Mesenchymal stem cell (in vitro differentiated cells and primary cell): ENCODE results near the gene ATOSB.

Source experiments
- DNase-seq: peaks from one replicate; pipeline ENCODE4 v3.0.0-alpha.2; 2013
- H2AFZ ChIP-seq: one replicate; pipeline ENCODE4 v1.6.1; 2013; ENCODE audit warnings: low read depth, mild to moderate bottlenecking, control low read depth, inconsistent platforms, low read length, moderate library complexity
- H2AK5ac ChIP-seq: 2 replicates; pipeline ENCODE4 v1.6.1; 2013; ENCODE audit warnings: low read length, moderate library complexity, mild to moderate bottlenecking, inconsistent platforms; ENCODE audit not compliant: severe bottlenecking
- H2BK120ac ChIP-seq: one replicate; pipeline ENCODE4 v1.6.1; 2013; ENCODE audit warnings: low read depth, mild to moderate bottlenecking, inconsistent platforms, low read length, moderate library complexity
- H2BK12ac ChIP-seq, 2 experiments: one replicate each; pipeline ENCODE4 v1.6.1; 2013; ENCODE audit warnings: inconsistent platforms in 2 of 2, low read length in 2 of 2, mild to moderate bottlenecking in 2 of 2, moderate library complexity in 2 of 2, control low read depth in 1 of 2
- H2BK15ac ChIP-seq: one replicate; pipeline ENCODE4 v1.6.1; 2013; ENCODE audit warnings: mild to moderate bottlenecking, low read depth, inconsistent platforms; ENCODE audit not compliant: poor library complexity, severe bottlenecking
- H2BK5ac ChIP-seq: 2 replicates; pipeline ENCODE4 v1.6.1; 2013; ENCODE audit warnings: low read depth, mild to moderate bottlenecking, low read length, control low read depth, inconsistent platforms; ENCODE audit not compliant: poor library complexity, severe bottlenecking
- H3K14ac ChIP-seq, 2 experiments: one replicate each; pipeline ENCODE4 v1.6.1; 2013; ENCODE audit warnings: inconsistent platforms in 2 of 2, low read length in 2 of 2, control low read depth in 1 of 2, mild to moderate bottlenecking in 1 of 2, moderate library complexity in 1 of 2
- H3K18ac ChIP-seq, 2 experiments: one replicate each; pipeline ENCODE4 v1.6.1; 2013; ENCODE audit warnings: inconsistent platforms in 2 of 2, low read length in 2 of 2, control low read depth in 1 of 2, low read depth in 1 of 2, mild to moderate bottlenecking in 1 of 2
- H3K23ac ChIP-seq, 2 experiments: one replicate each; pipeline ENCODE4 v1.6.1; 2013; ENCODE audit warnings: inconsistent platforms in 2 of 2, low read length in 2 of 2, mild to moderate bottlenecking in 2 of 2, moderate library complexity in 2 of 2, control low read depth in 1 of 2
- H3K27ac ChIP-seq: 2 replicates; pipeline ENCODE4 v1.5.1; 2013; ENCODE audit warnings: mild to moderate bottlenecking, moderate library complexity, low read length, control low read depth, inconsistent platforms; ENCODE audit not compliant: poor library complexity, severe bottlenecking
- H3K27me3 ChIP-seq, 2 experiments: 2 replicates each; pipeline versions ENCODE4 v1.6.1 to v1.7.0; 2013; ENCODE audit warnings: low read length in 2 of 2, mild to moderate bottlenecking in 2 of 2, moderate library complexity in 2 of 2, control low read depth in 1 of 2, inconsistent platforms in 1 of 2; ENCODE audit not compliant: control insufficient read depth in 1 of 2, insufficient read depth in 1 of 2
- H3K36me3 ChIP-seq, 2 experiments: 2 replicates each; pipeline versions ENCODE4 v1.6.1 to v1.7.0; 2013; ENCODE audit warnings: low read length in 2 of 2, control low read depth in 1 of 2, inconsistent platforms in 1 of 2, low read depth in 1 of 2, mild to moderate bottlenecking in 1 of 2; ENCODE audit not compliant: insufficient read depth in 2 of 2, control insufficient read depth in 1 of 2
- H3K4ac ChIP-seq, 2 experiments: one replicate each; pipeline ENCODE4 v1.6.1; 2013; ENCODE audit warnings: inconsistent platforms in 2 of 2, low read length in 2 of 2, mild to moderate bottlenecking in 2 of 2, moderate library complexity in 2 of 2, control low read depth in 1 of 2, low read depth in 1 of 2
- H3K4me1 ChIP-seq: 2 replicates; pipeline ENCODE4 v1.6.1; 2013; ENCODE audit warnings: low read depth, low read length, control low read depth; ENCODE audit not compliant: control insufficient read depth, insufficient read depth
- H3K4me2 ChIP-seq: 2 replicates; pipeline ENCODE4 v1.6.1; 2013; ENCODE audit warnings: low read length, mild to moderate bottlenecking, inconsistent platforms; ENCODE audit not compliant: poor library complexity, severe bottlenecking
- H3K4me3 ChIP-seq, 2 experiments: 2 replicates each; pipeline versions ENCODE4 v1.5.1 to v1.7.0; 2013; ENCODE audit warnings: low read length in 2 of 2, mild to moderate bottlenecking in 2 of 2, control low read depth in 1 of 2, low read depth in 1 of 2; ENCODE audit not compliant: insufficient read depth in 1 of 2
- H3K79me1 ChIP-seq: replicated peaks from 2 replicates; pipeline ENCODE4 v1.6.1; 2013; ENCODE audit warnings: mild to moderate bottlenecking, control low read depth, low read length, inconsistent platforms; ENCODE audit not compliant: poor library complexity, severe bottlenecking
- H3K9ac ChIP-seq: 2 replicates; pipeline ENCODE4 v1.7.0; 2013; ENCODE audit warnings: mild to moderate bottlenecking, low read length, moderate library complexity
- H3K9me3 ChIP-seq: 2 replicates; pipeline ENCODE4 v1.7.0; 2013; ENCODE audit warnings: mild to moderate bottlenecking, low read length; ENCODE audit not compliant: control insufficient read depth
- H4K8ac ChIP-seq: one replicate; pipeline ENCODE4 v1.6.1; 2013; ENCODE audit warnings: inconsistent platforms, mild to moderate bottlenecking, low read length, moderate library complexity
- H4K91ac ChIP-seq: one replicate; pipeline ENCODE4 v1.6.1; 2013; ENCODE audit warnings: mild to moderate bottlenecking, low read length, inconsistent platforms
- WGBS: methylation state at CpG from one replicate; pipeline ENCODE4 v1.1.7; 2013; ENCODE audit warnings: mixed read lengths; 5-methylcytosine and 5-hydroxymethylcytosine counted together

The ATOSB gene

GRCh38 chr9:35108946-35109575, 6.6 kb downstream of the ATOSB start:
- Histone ChIP-seq H4K8ac (no peak overlapping the region), H2AK5ac (no peak overlapping the region), H3K9me3 (no peaks in the 10 kb centered on the region), H2BK120ac (no peak overlapping the region), H3K36me3 (peaks cover 52 to 55% of the 10 kb centered on the region in 2 experiments), H2AFZ (no peak overlapping the region), H3K9ac (peak overlapping the region; percentile 97), H3K27me3 (no peaks in the 10 kb centered on the region), H3K4me1 (peaks cover 28% of the 10 kb centered on the region), H2BK12ac (no peak overlapping the region), H3K14ac (no peak overlapping the region), H3K4me3 (peak overlapping the region in 1 of 2 experiments; percentile 97), H3K79me1 (peaks cover 48% of the 10 kb centered on the region), H3K4me2 (no peak overlapping the region), H2BK5ac (no peak overlapping the region), H3K4ac (no peak overlapping the region), H3K27ac (no peak overlapping the region), H3K23ac (no peak overlapping the region), H3K18ac (no peak overlapping the region), H2BK15ac (no peak overlapping the region), H4K91ac (no peak overlapping the region)
- no peak for DNase-seq
- 71% methylated on average over 5 of the region's 8 CpGs for WGBS

- 98% methylated on average over 5 of the region's 6 CpGs for WGBS
- no peak overlapping the region for H2BK120ac ChIP-seq
These were observed 7.2 kb downstream of the ATOSB start for GRCh38 chr9:35108461-35108860.

GRCh38 chr9:35107297-35108290, 8.1 kb downstream of the ATOSB start:
- H3K23ac ChIP-seq, result no peak overlapping the region
- 90% methylated on average over 18 of the region's 18 CpGs for WGBS

More at GRCh38 chr9:35108461-35108860, 7.2 kb downstream of the ATOSB start:
- Histone ChIP-seq H3K79me1 (peaks cover 49% of the 10 kb centered on the region), H3K36me3 (peaks cover 52 to 61% of the 10 kb centered on the region in 2 experiments), H2AFZ (no peak overlapping the region), H3K4ac (no peak overlapping the region), H3K9ac (peak overlapping the region; percentile 97), H3K27me3 (no peaks in the 10 kb centered on the region), H2AK5ac (no peak overlapping the region), H3K9me3 (no peaks in the 10 kb centered on the region), H3K23ac (no peak overlapping the region), H4K91ac (no peak overlapping the region), H3K4me2 (no peak overlapping the region), H3K4me3 (no peak overlapping the region), H3K27ac (no peak overlapping the region), H3K18ac (no peak overlapping the region), H2BK15ac (no peak overlapping the region), H2BK12ac (no peak overlapping the region), H3K4me1 (peaks cover 32% of the 10 kb centered on the region), H3K14ac (no peak overlapping the region), H4K8ac (no peak overlapping the region), H2BK5ac (no peak overlapping the region)
- DNase-seq, result no peak

DNA sequence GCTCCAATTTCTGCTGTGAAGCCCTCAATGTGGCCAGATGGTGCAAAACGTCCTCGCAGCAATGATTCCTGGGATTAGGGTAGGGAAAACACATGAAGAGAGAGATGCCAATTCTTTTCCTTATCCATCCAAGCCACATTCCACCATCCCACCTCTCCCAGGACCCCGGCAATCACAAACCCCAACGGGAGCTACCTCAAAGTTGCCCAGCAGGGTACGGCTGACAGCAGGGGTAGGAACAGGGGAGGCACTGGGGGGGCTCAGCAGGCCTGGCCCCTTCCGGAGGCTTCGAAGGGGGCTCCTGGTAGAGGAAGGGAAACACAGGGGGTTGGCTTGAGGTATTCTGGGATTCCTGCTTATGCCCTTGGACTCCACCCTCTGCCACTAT, 9.3 kb downstream of the ATOSB start:
- Histone ChIP-seq H3K4ac (no peak overlapping the region), H3K23ac (no peak overlapping the region), H3K4me2 (no peak overlapping the region), H3K27ac (no peak overlapping the region), H3K9me3 (no peaks in the 10 kb centered on the region), H4K8ac (no peak overlapping the region), H4K91ac (no peak overlapping the region), H3K36me3 (peaks cover 56 to 67% of the 10 kb centered on the region in 2 experiments), H3K4me3 (no peak overlapping the region), H2AFZ (no peak overlapping the region), H2AK5ac (no peak overlapping the region), H3K79me1 (peaks cover 49% of the 10 kb centered on the region), H2BK5ac (no peak overlapping the region), H2BK12ac (no peak overlapping the region), H2BK120ac (no peak overlapping the region), H2BK15ac (no peak overlapping the region), H3K18ac (no peak overlapping the region), H3K14ac (no peak overlapping the region), H3K27me3 (no peaks in the 10 kb centered on the region), H3K4me1 (peaks cover 32% of the 10 kb centered on the region), H3K9ac (no peak overlapping the region)
- DNase-seq, result no peak
- 91% methylated on average over 4 of the region's 7 CpGs for WGBS

More at GRCh38 chr9:35107297-35108290, 8.1 kb downstream of the ATOSB start:
- no peak overlapping the region for H3K9ac ChIP-seq
- no peak overlapping the region for H3K4ac ChIP-seq
- H3K4me3 ChIP-seq, result no peak overlapping the region
- DNase-seq, result no peak
- H2BK120ac ChIP-seq, result no peak overlapping the region
- peaks cover 49% of the 10 kb centered on the region for H3K79me1 ChIP-seq
- no peak overlapping the region for H3K4me2 ChIP-seq
- H3K27ac ChIP-seq, result no peak overlapping the region
- no peak overlapping the region for H3K18ac ChIP-seq
- H3K4me1 ChIP-seq, result peaks cover 33% of the 10 kb centered on the region
- H3K9me3 ChIP-seq, result no peaks in the 10 kb centered on the region
- no peak overlapping the region for H2BK12ac ChIP-seq
- no peak overlapping the region for H2BK5ac ChIP-seq
- peaks cover 52 to 61% of the 10 kb centered on the region in 2 experiments for H3K36me3 ChIP-seq
- no peak overlapping the region for H3K14ac ChIP-seq
- H2AFZ ChIP-seq, result no peak overlapping the region
- H2BK15ac ChIP-seq, result no peak overlapping the region
- no peak overlapping the region for H4K91ac ChIP-seq
- H4K8ac ChIP-seq, result no peak overlapping the region
- H2AK5ac ChIP-seq, result no peak overlapping the region
- no peaks in the 10 kb centered on the region for H3K27me3 ChIP-seq
